Measurements from ENCODE around the gene TMEM151A.

The TMEM151A gene

DNA sequence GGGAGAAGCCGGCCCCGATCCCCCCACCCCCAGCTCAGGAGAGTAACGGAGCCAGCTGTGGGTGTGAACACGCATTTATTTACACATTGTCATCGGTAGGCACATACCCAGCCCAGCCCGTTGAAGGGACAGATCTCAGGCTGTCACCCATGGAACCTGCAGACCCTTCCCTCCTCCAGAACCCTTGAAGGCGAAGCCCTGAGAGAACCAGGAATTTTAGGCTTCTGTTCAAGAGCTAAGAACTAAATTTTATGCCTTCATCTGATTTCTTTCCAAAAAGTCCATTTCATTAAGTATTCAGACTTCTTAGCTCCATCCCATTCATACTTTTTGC lies 53.6 kb downstream of the TMEM151A start:
- no peaks in the 10 kb centered on the region for H3K9me3 ChIP-seq (ENCODE audit: control extremely low read depth in 1 of 5, control insufficient read depth in 4 of 5, insufficient read depth in 2 of 5, low read depth in 1 of 5, low read length in 4 of 5)
- H3K4me1 ChIP-seq (ENCODE audit: control extremely low read depth in 1 of 4, control insufficient read depth in 4 of 4, insufficient read depth in 4 of 4, low read length in 3 of 4) = peaks cover 6 to 41% (median 32%) of the 10 kb centered on the region in 4 experiments
- CTCF ChIA-PET = interaction anchor here (1.6 to 7.5 kb wide), 4 partner anchors 10 to 39 kb away, joined by 4 to 52 read pairs (median 24); partner anchors contain the start of gene RIN1
- peaks cover 4 to 25% (median 21%) of the 10 kb centered on the region in 4 experiments for H3K36me3 ChIP-seq (ENCODE audit: control insufficient read depth in 4 of 4, insufficient read depth in 4 of 4, low read length in 3 of 4)
- H3K27ac ChIP-seq (ENCODE audit: insufficient read depth in 1 of 2, low read depth in 1 of 2, low read length in 2 of 2, poor library complexity in 1 of 2, severe bottlenecking in 2 of 2) = peak overlapping the region; percentile 87 to 91
- no peak for DNase-seq
- no peaks in the 10 kb centered on the region for H3K27me3 ChIP-seq (replicated peaks in 2 of 5; ENCODE audit: control insufficient read depth in 4 of 5, insufficient read depth in 5 of 5, low read length in 4 of 5)
- WGBS (ENCODE audit: insufficient coverage) = 14% methylated on average over 7 of the region's 7 CpGs
- H3K4me3 ChIP-seq (ENCODE audit: control insufficient read depth in 1 of 7, extremely low read depth in 1 of 7, insufficient read depth in 4 of 7, low read depth in 2 of 7, low read length in 6 of 7) = peak overlapping the region in 6 of 7 experiments; percentile 10 to 99 (median 93)
- POLR2A ChIA-PET = interaction anchor here (1.5 kb wide), 1 partner anchor 33 kb away, joined by 3 read pairs; no protein-coding TSS in a partner anchor
